OCI-LY1 (cell line): Measurements from ENCODE around the gene C1orf159.

Experiments used
- H2AFZ ChIP-seq: fragments of 200-600 bp; sonication (generic), shearing (Covaris generic); 2 replicates; pipeline ENCODE4 v1.6.0; 2014; ENCODE audit warnings: antibody characterized with exemption, mild to moderate bottlenecking, low read length
- H3F3A ChIP-seq: fragments of 200-600 bp; sonication (generic), shearing (Covaris generic); 2 replicates; pipeline ENCODE4 v1.6.0; 2014; ENCODE audit warnings: mild to moderate bottlenecking, antibody characterized with exemption, low read length, moderate library complexity; ENCODE audit not compliant: insufficient read depth
- H3K27ac ChIP-seq: fragments of 200-600 bp; sonication (generic); 2 replicates; pipeline ENCODE4 v1.5.1; 2014; ENCODE audit warnings: low read length, mixed run types, mild to moderate bottlenecking, low read depth; ENCODE audit not compliant: poor library complexity, severe bottlenecking
- H3K27me3 ChIP-seq: fragments of 200-600 bp; sonication (generic); 2 replicates; pipeline ENCODE4 v1.6.0; 2014; ENCODE audit warnings: antibody characterized with exemption, mild to moderate bottlenecking, low read length, moderate library complexity; ENCODE audit not compliant: insufficient read depth
- H3K36me3 ChIP-seq: fragments of 200-600 bp; sonication (generic); 2 replicates; pipeline ENCODE4 v1.6.1; 2014; ENCODE audit warnings: mild to moderate bottlenecking, antibody characterized with exemption, low read length, moderate library complexity, mixed read lengths; ENCODE audit not compliant: insufficient read depth
- H3K4me1 ChIP-seq: fragments of 200-600 bp; sonication (generic); 2 replicates; pipeline ENCODE4 v1.5.1; 2014; ENCODE audit warnings: mild to moderate bottlenecking, low read length, moderate library complexity; ENCODE audit not compliant: insufficient read depth, severe bottlenecking
- H3K4me2 ChIP-seq: fragments of 200-600 bp; sonication (generic), shearing (Covaris generic); 2 replicates; pipeline ENCODE4 v1.6.1; 2014; ENCODE audit warnings: low read length
- H3K4me3 ChIP-seq: fragments of 200-600 bp; sonication (generic); 2 replicates; pipeline ENCODE4 v1.5.1; 2014; ENCODE audit warnings: low read length, low read depth, mild to moderate bottlenecking, mixed read lengths; ENCODE audit not compliant: poor library complexity, severe bottlenecking
- H3K79me2 ChIP-seq: fragments of 200-600 bp; shearing (Covaris generic); 2 replicates; pipeline ENCODE4 v1.6.1; 2016; ENCODE audit warnings: mixed run types, low read length, mixed read lengths; ENCODE audit not compliant: insufficient read depth
- H3K9ac ChIP-seq: fragments of 200-600 bp; sonication (generic), shearing (Covaris generic); 2 replicates; pipeline ENCODE4 v1.6.1; 2014; ENCODE audit warnings: mild to moderate bottlenecking, low read length, mixed read lengths
- H3K9me2 ChIP-seq: fragments of 200-600 bp; sonication (generic), shearing (Covaris generic); 2 replicates; pipeline ENCODE4 v1.6.1; 2014; ENCODE audit warnings: low read depth, mild to moderate bottlenecking, low read length, mixed read lengths
- H3K9me3 ChIP-seq: fragments of 200-600 bp; shearing (Covaris generic); 2 replicates; pipeline ENCODE4 v1.6.1; 2014; ENCODE audit warnings: low read length, mixed read lengths
- H4K20me1 ChIP-seq: fragments of 200-600 bp; sonication (generic), shearing (Covaris generic); 2 replicates; pipeline ENCODE4 v1.6.0; 2016; ENCODE audit warnings: mild to moderate bottlenecking, low read length; ENCODE audit not compliant: insufficient read depth
- EZH2 ChIP-seq: fragments of 200-600 bp; sonication (generic), shearing (Covaris generic); IDR thresholded peaks from 2 replicates; pipeline ENCODE4 v1.8.0; 2017; ENCODE audit warnings: borderline replicate concordance, mixed run types, mild to moderate bottlenecking, antibody characterized with exemption, low read length, moderate library complexity, mixed read lengths
- TF ChIP-seq, protein P1 (sequence below): fragments of 200-600 bp; sonication (generic), shearing (Covaris generic); IDR thresholded peaks from 2 replicates; pipeline ENCODE4 v1.5.1; 2017; ENCODE audit warnings: mild to moderate bottlenecking, antibody characterized with exemption, low read length, moderate library complexity, mixed read lengths

C1orf159 gene

DNA sequence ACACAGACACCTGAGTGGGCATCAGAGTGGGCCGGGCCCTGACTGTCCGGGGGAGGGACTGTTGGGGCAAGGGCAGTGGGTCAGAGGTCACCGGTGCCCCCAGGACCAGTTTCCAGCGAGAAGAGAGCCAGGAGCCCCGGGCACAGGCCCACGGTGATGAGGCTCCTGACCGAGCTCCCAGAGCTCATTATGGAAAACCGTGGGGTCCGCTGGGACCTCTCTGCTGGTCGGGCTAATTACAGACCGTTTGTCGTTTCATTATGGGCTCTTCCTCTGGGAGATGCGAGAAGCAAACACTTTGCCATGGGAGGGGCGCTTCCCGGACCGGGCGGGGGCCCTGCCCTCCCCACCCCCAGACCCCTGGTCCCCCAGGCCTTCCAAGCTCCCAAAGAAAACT is 45.8 kb upstream of the C1orf159 start:
- H3K4me1 ChIP-seq: peaks cover 12% of the 10 kb centered on the region
- no peaks in the 10 kb centered on the region for H3K9me2 ChIP-seq
- no peak overlapping the region for H3K9ac ChIP-seq
- no peak overlapping the region for H2AFZ ChIP-seq
- TF ChIP-seq, protein P1, sequence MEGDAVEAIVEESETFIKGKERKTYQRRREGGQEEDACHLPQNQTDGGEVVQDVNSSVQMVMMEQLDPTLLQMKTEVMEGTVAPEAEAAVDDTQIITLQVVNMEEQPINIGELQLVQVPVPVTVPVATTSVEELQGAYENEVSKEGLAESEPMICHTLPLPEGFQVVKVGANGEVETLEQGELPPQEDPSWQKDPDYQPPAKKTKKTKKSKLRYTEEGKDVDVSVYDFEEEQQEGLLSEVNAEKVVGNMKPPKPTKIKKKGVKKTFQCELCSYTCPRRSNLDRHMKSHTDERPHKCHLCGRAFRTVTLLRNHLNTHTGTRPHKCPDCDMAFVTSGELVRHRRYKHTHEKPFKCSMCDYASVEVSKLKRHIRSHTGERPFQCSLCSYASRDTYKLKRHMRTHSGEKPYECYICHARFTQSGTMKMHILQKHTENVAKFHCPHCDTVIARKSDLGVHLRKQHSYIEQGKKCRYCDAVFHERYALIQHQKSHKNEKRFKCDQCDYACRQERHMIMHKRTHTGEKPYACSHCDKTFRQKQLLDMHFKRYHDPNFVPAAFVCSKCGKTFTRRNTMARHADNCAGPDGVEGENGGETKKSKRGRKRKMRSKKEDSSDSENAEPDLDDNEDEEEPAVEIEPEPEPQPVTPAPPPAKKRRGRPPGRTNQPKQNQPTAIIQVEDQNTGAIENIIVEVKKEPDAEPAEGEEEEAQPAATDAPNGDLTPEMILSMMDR: no peak
- TF ChIP-seq EZH2: no peak
- no peaks in the 10 kb centered on the region for H4K20me1 ChIP-seq
- no peaks in the 10 kb centered on the region for H3F3A ChIP-seq
- H3K27me3 ChIP-seq: peaks cover 9% of the 10 kb centered on the region
- H3K27ac ChIP-seq: no peak overlapping the region
- no peak overlapping the region for H3K4me3 ChIP-seq
- no peaks in the 10 kb centered on the region for H3K9me3 ChIP-seq
- H3K4me2 ChIP-seq: no peak overlapping the region
- H3K36me3 ChIP-seq: no peaks in the 10 kb centered on the region
- no peaks in the 10 kb centered on the region for H3K79me2 ChIP-seq

DNA sequence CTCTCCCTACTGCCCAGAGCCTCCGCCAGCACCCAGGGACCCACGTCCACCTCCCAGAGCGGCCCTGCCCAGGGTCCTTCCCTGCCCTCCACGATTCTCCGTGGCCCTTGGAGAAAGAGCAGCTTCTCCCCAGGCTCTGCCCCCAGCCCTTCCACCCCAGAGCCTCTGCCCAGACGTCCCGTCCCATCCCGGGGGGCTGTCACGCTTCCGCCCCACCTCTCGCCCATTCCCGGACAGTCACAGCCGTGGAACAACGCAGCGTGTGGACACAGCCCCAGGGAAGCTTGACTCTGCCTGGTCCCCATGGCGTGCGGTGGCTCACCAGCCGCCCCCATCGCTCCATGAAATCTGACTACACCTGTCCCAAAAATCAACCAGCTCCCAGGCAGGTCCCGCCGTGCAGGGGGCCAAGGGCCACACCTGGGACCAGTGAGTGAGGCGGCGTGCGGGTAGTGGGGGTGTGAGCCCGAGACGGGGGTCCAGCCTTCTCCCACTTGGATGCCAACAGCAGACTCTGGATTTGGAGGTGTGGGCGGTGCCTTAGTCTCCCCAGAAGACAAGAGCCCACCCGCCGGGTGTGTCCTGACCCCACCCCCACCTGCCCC is 45.3 kb upstream of the C1orf159 start:
- peaks cover 12% of the 10 kb centered on the region for H3K4me1 ChIP-seq

DNA sequence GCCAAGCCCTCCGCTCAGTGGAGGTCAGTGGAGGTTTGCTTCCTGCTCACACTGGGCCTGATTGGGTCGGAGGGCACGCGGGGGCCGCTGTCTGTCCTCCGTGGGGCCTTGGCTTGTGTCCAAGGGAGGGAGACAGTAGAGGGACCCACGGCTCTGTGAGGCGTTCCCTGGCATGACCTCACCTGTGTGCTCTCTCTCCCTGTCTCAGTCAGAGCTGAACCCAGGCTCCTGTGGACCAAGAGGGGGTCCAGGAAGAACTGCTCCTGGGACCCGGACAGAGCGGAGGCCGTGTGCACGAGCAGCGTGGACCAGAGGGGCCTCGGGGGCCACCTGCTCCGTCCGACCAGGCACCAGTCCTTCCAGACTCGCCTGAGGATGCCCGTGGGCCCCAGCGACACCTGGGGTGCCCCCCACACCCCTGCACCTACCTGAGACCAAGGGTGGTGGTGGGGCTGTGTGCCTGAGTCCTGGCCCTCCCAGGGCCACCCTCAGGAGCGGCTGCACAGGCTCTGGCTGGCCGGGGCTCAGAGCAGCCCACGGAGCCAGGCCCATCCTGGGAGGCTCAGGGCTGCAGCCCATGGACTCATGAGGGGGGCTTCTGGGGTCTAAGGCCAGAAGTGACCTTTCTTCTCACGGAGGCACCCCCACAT is 44.5 kb upstream of the C1orf159 start:
- Histone ChIP-seq H3K4me1 (peaks cover 12% of the 10 kb centered on the region), H3K27me3 (peaks cover 15% of the 10 kb centered on the region), H4K20me1 (no peaks in the 10 kb centered on the region), H3K9me3 (0 out of 2 replicates have a peak, but pooled peaks cover 2% of the 10 kb centered on the region), H3K4me3 (no peak overlapping the region), H3K4me2 (no peak overlapping the region), H3K9ac (no peak overlapping the region), H3K36me3 (no peaks in the 10 kb centered on the region), H3K27ac (no peak overlapping the region), H2AFZ (no peak overlapping the region), H3F3A (no peaks in the 10 kb centered on the region), H3K9me2 (no peaks in the 10 kb centered on the region), H3K79me2 (no peaks in the 10 kb centered on the region)
- TF ChIP-seq EZH2: no peak
- TF ChIP-seq, protein P1: no peak

More for the DNA sequence above, 45.3 kb upstream of the C1orf159 start:
- no peak overlapping the region for H3K27ac ChIP-seq
- no peak overlapping the region for H3K9ac ChIP-seq
- H3K79me2 ChIP-seq: no peaks in the 10 kb centered on the region
- peaks cover 9% of the 10 kb centered on the region for H3K27me3 ChIP-seq
- H3K9me2 ChIP-seq: no peaks in the 10 kb centered on the region
- H3K4me2 ChIP-seq: no peak overlapping the region
- TF ChIP-seq, protein P1: no peak
- no peak for TF ChIP-seq EZH2
- H3F3A ChIP-seq: no peaks in the 10 kb centered on the region
- no peaks in the 10 kb centered on the region for H3K36me3 ChIP-seq
- no peaks in the 10 kb centered on the region for H4K20me1 ChIP-seq
- H3K4me3 ChIP-seq: no peak overlapping the region
- no peak overlapping the region for H2AFZ ChIP-seq
- no peaks in the 10 kb centered on the region for H3K9me3 ChIP-seq
